Vagina (tissue), 2 donors: Measurements from ENCODE around the gene TTC7B. TPM values are rescaled to one million over a fixed set of nuclear protein-coding genes. Genes with fewer than 3 reads are reported as not detected.

Source experiments
- DNase-seq, 2 donors: peaks; one replicate each; pipeline ENCODE4 v3.0.0-alpha.2; 2017; ENCODE audit errors: extremely low spot score in 2 of 2
- H3K27ac ChIP-seq: fragments of 200-600 bp; sonication (generic); one replicate; pipeline ENCODE4 v1.5.1; 2019
- H3K27me3 ChIP-seq: fragments of 200-600 bp; sonication (generic); one replicate; pipeline ENCODE4 v1.5.1; 2019
- H3K36me3 ChIP-seq, 2 donors: fragments of 200-600 bp; sonication (generic); one replicate each; pipeline ENCODE4 v1.5.1; 2017 to 2019
- H3K4me1 ChIP-seq: fragments of 200-600 bp; sonication (generic); one replicate; pipeline ENCODE4 v1.5.1; 2019
- H3K4me3 ChIP-seq, 2 donors: fragments of 200-600 bp; sonication (generic); 1 replicate in 1 of 2; 2 replicates in 1 of 2; pipeline ENCODE4 v1.5.1; 2016 to 2019
- H3K9me3 ChIP-seq: fragments of 200-600 bp; sonication (generic); one replicate; pipeline ENCODE4 v1.5.1; 2019
- CTCF ChIP-seq, 3 experiments: fragments of 450-650 bp in 2 of 3; fragments of 200-600 bp in 1 of 3; sonication (generic) in 1 of 3; IDR thresholded peaks; one replicate each; pipeline ENCODE4 v1.5.1; 2017 to 2019; ENCODE audit warnings: antibody characterized with exemption in 3 of 3, mild to moderate bottlenecking in 2 of 3, moderate library complexity in 2 of 3
- POLR2A ChIP-seq, 2 donors: fragments of 450-650 bp; IDR thresholded peaks; one replicate each; pipeline ENCODE4 v1.6.1; 2017; ENCODE audit warnings: antibody characterized with exemption in 2 of 2, mild to moderate bottlenecking in 2 of 2, moderate library complexity in 2 of 2
- POLR2AphosphoS5 ChIP-seq, 2 donors: sonication (generic); formaldehyde crosslinking; IDR thresholded peaks; one replicate each; pipeline ENCODE4 v1.9.0; 2017; ENCODE audit warnings: antibody characterized with exemption in 2 of 2, mild to moderate bottlenecking in 2 of 2, low read depth in 1 of 2; ENCODE audit not compliant: insufficient read depth in 1 of 2
- intact Hi-C: fragments of 100-400 bp; cut with DNase I; formaldehyde crosslinking; loops from one replicate; pipeline ENCODE4 v1.15.1; 2023
- total RNA-seq: library from RNA; depleted of rRNA; stranded (reverse); fragments of >200 nt; gene quantifications from one replicate; pipeline ENCODE4 v1.2.3, GENCODE V29; 2016

The TTC7B gene
- total RNA-seq, 1 donor from 2014 or later, result 56.0 TPM

- intact Hi-C loops, result no loop called here
- Histone ChIP-seq H3K4me1 (peaks cover 14% of the 10 kb centered on the region), H3K4me3 (no peak overlapping the region), H3K27me3 (no peaks in the 10 kb centered on the region), H3K36me3 (no peaks in the 10 kb centered on the region), H3K27ac (no peak overlapping the region), H3K9me3 (no peaks in the 10 kb centered on the region)
- DNase-seq, result peak in 1 of 2 donors; percentile 52
- TF ChIP-seq POLR2AphosphoS5 (IDR thresholded peaks at IDR 0.05; ENCODE audit: insufficient read depth in 1 of 2, low read depth in 1 of 2), result no peak
- TF ChIP-seq CTCF (IDR thresholded peaks at IDR 0.05), result no peak
- no peak for TF ChIP-seq POLR2A (IDR thresholded peaks at IDR 0.05)
Measured at GRCh38 chr14:90491911-90492531, 324.2 kb downstream of the TTC7B start.

GRCh38 chr14:90491221-90491885, 324.9 kb downstream of the TTC7B start:
- no peaks in the 10 kb centered on the region for H3K36me3 ChIP-seq
- no peak overlapping the region for H3K27ac ChIP-seq
- DNase-seq, result peak in 1 of 2 donors; percentile 70
- H3K4me1 ChIP-seq, result peaks cover 14% of the 10 kb centered on the region
- TF ChIP-seq CTCF (IDR thresholded peaks at IDR 0.05) (no peak), POLR2A (IDR thresholded peaks at IDR 0.05) (no peak), POLR2AphosphoS5 (IDR thresholded peaks at IDR 0.05; ENCODE audit: insufficient read depth in 1 of 2, low read depth in 1 of 2) (peak in 1 of 2 donors; percentile 55)
- no peaks in the 10 kb centered on the region for H3K9me3 ChIP-seq
- intact Hi-C loops, result no loop called here
- H3K27me3 ChIP-seq, result no peaks in the 10 kb centered on the region
- no peak overlapping the region for H3K4me3 ChIP-seq

GRCh38 chr14:90490720-90491050, 325.5 kb downstream of the TTC7B start:
- TF ChIP-seq POLR2AphosphoS5 (IDR thresholded peaks at IDR 0.05; ENCODE audit: insufficient read depth in 1 of 2, low read depth in 1 of 2) (no peak), CTCF (IDR thresholded peaks at IDR 0.05) (no peak), POLR2A (IDR thresholded peaks at IDR 0.05) (no peak)
- H3K36me3 ChIP-seq, result no peaks in the 10 kb centered on the region
- DNase-seq, result peak in 1 of 2 donors; percentile 64
- no peaks in the 10 kb centered on the region for H3K9me3 ChIP-seq
- H3K27me3 ChIP-seq, result no peaks in the 10 kb centered on the region
- intact Hi-C loops, result no loop called here
- H3K4me1 ChIP-seq, result peaks cover 14% of the 10 kb centered on the region
- no peak overlapping the region for H3K4me3 ChIP-seq
- no peak overlapping the region for H3K27ac ChIP-seq

GRCh38 chr14:90489916-90490719, 326.1 kb downstream of the TTC7B start:
- H3K27me3 ChIP-seq, result no peaks in the 10 kb centered on the region
- intact Hi-C loops, result no loop called here
- peak in 1 of 2 donors; percentile 58 for DNase-seq
- no peaks in the 10 kb centered on the region for H3K9me3 ChIP-seq
- no peak overlapping the region for H3K27ac ChIP-seq
- TF ChIP-seq POLR2AphosphoS5 (IDR thresholded peaks at IDR 0.05; ENCODE audit: insufficient read depth in 1 of 2, low read depth in 1 of 2), result no peak
- no peaks in the 10 kb centered on the region for H3K36me3 ChIP-seq
- no peak overlapping the region for H3K4me3 ChIP-seq
- peaks cover 14% of the 10 kb centered on the region for H3K4me1 ChIP-seq

- H3K4me3 ChIP-seq, result no peak overlapping the region
- H3K9me3 ChIP-seq, result no peaks in the 10 kb centered on the region
- no peak for DNase-seq
- H3K36me3 ChIP-seq, result no peaks in the 10 kb centered on the region
- no peaks in the 10 kb centered on the region for H3K27me3 ChIP-seq
- intact Hi-C loops, result no loop called here
- peaks cover 14% of the 10 kb centered on the region for H3K4me1 ChIP-seq
- TF ChIP-seq CTCF (IDR thresholded peaks at IDR 0.05) (no peak), POLR2A (IDR thresholded peaks at IDR 0.05) (no peak), POLR2AphosphoS5 (IDR thresholded peaks at IDR 0.05; ENCODE audit: insufficient read depth in 1 of 2, low read depth in 1 of 2) (no peak)
- H3K27ac ChIP-seq, result no peak overlapping the region
Measured at GRCh38 chr14:90489306-90489705, 326.9 kb downstream of the TTC7B start.
